Fibroblast of skin of back (primary cell): ENCODE data around the gene POU2AF2.
"Not testable (repeated sequence)": the region's sequence is repeated elsewhere in the genome, so short reads cannot be mapped to it uniquely, and the experiment has no call there.

Source experiments
- DNase-seq: peaks from one replicate; pipeline ENCODE4 v3.0.0-alpha.2; 2013

Gene POU2AF2

DNA sequence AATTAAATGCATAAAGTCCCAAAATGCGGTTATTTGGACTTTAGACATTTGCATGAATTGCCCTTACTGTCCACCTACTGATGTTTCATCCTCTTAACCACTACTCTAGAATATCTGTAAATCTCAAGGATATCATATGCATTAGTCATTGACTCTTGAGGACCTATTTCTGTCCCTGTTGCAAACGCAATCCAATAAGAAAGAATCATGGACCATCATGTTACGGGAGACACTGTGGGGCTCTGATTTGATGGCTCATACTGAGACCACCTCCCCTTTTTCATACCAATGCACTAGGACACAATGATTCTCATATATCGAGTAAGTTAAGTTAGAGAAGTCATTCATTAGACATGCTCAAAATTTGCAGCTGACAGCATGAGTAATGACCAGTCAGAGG, 14.4 kb downstream of the POU2AF2 start:
- peak; percentile 42 for DNase-seq

DNA sequence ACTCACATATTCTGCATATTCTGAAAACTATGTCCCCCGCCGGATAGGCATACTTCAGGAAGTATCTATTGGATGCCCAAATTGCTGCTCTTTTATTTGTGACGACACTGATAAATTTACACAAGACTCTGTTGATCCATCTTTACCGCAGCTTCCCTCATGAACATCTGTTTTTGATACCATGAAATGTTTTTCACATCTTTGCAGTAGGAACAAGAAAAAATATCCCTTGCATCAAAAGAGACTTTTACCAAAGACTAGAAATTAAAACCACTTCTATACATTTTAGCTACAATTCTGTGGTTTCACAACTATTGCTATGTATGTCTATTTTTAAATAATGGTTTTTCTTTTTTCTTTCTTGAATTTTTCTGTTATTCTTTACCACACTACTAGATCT, 15.3 kb downstream of the POU2AF2 start:
- DNase-seq = peak; percentile 17

DNA sequence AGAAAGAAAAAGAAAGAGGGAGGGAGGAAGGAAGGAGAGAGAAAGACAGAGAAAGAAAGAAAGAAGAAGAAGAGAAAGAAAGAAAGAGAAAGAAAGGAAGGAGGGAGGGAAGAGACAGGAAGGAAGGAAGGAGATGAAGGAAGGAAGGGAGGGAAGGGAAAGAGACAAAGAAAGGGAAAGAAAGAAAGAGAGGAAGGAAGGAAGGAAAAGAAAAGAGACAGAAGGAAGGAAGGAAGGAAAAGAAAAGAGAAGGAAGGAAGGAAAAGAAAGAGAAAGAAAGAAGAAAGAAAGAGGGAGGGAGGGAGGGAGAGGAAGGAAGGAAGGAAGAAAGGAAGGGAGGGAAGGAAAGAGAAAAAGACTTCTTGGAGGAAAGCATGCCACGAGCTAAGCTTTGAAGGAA, 19.1 kb downstream of the POU2AF2 start:
- DNase-seq = no peak

DNA sequence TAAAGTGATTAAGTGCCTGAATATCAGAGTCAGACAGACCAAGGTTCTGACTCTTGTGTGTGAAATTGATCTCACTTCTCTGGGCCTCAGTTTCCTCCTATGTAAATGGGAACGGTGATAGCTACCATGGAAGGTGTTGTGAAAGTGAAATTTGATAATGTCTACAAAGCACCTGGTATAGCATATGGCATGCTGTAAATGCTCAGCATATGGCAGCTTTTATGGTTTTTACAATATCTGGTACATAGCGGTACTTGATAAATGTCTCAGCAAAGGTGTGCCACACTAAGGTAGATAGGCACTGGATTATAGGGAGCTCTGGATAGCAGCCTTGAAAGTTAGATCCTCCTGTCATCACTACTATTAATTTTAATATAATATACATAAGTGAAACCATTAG, 19.9 kb downstream of the POU2AF2 start:
- DNase-seq = no peak

DNA sequence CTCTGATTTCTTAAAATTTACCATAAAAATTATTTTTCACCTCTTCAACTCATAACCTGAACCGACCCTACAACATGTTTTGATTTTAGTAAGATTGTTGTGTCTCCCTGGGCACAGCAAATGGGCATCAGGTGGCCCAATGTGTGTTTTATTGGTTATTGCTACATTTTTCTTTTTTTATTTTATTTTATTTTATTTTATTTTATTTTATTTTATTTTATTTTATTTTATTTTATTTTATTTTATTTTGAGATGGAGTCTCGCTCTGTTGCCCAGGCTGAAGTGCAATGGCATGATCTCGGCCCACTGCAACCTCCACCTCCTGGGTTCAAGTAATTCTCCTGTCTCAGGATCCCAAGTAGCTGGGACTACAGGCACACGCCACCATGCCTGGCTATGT, 22.8 kb downstream of the POU2AF2 start:
- not testable (repeated sequence) for DNase-seq

DNA sequence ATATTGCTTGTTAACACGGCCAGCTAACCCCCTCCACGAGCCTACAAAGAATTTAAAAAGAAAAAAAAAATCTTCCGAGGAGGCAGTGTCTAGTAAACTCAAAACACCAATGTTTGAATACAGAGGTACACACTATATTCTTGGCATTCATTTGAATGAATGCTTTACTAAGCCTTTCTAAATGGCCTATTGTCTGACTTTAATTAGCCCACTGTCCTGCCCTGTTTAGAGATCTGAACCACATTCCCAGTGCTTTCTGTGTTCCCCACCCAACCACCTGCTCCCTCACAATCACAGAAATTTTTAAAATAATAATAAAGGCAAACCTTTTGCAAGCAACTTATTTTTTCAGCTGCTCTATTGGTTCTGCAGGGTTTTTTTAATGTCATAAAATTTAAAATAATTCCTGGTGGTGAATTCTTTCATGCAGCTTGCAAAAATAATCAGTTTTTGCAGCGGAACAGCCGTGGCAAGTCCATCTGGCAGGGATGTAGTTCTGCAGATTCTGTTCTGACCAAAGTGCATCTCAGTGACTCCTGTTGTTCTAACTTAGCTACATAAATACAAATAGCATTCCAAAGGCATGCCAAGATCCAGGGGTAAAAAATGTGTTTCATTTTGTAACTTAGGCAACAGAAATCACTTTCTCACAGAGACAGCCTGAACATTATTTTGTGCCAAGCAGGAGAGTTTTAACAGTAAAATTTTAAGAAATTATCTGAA, 23.8 kb downstream of the POU2AF2 start:
- no peak for DNase-seq

DNA sequence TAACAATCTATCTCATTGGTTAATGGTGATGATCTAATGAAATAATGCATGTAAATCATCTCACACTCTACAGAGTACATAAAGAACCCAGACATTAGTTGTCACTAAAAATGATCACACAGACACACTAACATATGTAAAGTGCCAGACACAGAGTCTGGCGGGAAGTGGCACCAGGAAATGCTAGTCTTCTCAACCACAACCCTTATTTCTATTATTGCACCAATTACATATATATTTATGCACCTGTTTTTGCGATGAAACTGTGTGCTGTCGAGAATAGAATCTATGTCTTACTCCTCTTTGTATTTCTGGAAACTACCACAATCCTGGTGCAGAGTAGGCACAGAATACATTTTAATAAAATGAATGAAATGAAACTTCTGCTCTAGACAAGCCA, 26.9 kb downstream of the POU2AF2 start:
- DNase-seq = no peak

DNA sequence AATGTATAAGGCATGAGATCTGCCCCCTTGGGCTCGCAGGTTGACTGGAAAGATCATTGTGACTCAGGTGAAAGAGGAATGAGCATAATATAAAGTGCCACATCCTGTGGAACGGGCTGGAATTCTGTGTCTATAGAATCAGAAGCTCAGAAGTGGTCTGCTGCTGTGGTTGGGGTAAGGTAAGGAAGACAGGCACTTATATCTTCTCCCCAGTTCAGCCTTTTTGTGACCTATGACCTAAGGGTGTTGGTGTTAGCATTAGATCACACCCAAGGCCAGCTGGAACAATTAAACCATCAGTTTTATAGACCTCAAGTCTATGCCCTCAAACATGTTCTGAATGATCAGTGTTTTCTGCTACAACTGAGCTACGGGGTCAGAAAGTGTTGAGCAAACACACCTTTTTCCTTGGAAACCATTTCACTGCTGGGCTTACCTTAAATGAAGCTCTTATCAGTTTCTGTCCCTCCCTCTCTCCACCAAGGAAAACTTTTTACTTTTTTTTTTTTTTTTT, 37.1 kb downstream of the POU2AF2 start:
- DNase-seq = no peak

DNA sequence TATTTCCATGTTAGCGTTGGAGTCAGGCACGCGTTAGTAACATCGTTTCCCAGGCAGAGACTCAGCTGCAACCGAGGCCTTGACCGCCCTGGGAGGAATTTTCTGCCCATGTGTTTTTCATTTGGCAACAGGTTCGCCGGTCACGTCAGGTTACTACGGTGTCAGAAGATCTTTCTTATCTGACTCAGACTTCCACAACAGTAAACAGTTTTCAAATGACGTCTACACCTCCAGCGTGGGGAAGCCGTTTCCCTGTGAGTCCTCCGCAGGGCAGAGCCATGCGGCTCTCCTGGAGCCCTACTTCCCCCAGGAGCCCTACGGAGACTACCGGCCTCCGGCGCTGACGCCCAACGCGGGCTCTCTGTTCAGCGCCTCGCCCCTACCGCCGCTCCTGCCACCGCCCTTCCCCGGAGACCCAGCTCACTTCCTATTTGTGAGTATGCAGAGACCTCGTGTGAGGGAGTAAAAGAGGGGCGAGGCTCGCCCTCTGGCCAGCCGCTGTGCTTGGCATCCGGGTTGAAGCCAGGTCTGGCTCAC, 38.5 kb downstream of the POU2AF2 start:
- no peak for DNase-seq

DNA sequence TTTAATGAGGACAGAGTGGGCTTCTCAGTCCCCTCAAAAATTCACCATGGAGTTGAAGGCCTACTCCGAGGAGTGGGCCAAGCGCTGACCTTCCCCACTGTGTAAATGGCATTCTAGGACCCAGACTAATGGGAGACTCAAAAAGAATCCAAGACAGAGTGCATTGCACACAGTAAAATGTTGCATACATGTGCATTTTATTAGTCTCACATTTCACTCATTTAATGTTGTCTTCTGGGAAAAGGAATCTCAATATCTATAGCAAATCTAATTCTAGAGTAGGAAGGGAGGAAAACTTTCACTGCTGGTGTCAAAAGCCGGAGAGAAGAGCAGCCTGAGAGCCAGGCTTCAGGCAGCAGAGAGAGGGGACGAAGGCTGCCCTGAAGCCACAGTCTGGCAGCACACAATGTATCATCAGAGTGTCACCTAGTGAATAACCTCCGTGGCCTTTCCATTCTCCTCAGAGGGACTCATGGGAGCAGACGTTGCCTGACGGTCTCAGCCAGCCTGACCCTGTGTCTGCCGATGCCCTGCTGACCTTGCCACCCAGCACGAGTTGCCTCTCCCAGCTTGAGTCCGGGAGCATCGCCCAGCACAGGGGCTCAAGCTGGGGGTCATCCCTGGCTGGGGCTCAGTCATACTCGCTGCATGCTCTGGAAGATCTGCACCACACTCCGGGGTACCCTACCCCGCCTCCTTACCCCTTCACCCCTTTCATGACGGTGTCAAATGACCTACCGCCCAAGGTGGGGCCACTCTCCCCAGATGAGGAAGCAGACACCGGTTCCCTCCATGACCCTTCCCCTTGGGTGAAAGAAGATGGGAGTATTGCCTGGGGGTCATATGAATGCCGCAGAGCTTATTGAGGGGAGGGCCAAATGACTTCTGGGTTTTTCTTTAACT, 39.9 kb downstream of the POU2AF2 start:
- DNase-seq = no peak

DNA sequence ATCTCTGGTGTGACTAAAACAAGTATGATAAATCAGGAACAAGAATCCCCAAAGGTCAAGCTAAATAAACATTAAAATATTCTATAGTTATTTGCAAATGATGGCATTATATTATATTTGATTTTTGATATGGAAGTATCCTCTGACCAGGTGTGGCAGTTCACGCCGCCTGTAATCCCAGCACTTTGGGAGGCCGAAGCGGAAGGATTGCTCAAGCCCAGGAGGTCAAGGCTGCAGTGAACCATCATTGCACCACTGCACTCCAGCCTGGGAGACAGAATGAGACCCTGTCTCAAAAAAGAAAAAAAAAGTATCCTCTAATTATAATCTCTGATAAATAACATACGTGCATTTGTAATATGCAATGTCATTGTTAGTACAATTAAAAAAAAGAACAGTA, 46.2 kb downstream of the POU2AF2 start:
- no peak for DNase-seq

DNA sequence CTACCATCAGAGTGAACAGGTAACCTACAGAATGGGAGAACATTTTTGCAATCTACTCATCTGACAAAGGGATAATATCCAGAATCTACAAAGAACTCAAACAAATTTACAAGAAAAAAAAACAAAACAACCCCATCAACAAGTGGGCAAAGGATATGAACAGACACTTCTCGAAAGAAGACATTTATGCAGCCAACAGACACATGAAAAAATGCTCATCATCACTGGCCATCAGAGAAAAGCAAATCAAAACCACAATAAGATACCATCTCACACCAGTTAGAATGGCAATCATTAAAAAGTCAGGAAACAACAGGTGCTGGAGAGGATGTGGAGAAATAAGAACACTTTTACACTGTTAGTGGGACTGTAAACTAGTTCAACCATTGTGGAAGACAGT, 46.9 kb downstream of the POU2AF2 start:
- not testable (repeated sequence) for DNase-seq

DNA sequence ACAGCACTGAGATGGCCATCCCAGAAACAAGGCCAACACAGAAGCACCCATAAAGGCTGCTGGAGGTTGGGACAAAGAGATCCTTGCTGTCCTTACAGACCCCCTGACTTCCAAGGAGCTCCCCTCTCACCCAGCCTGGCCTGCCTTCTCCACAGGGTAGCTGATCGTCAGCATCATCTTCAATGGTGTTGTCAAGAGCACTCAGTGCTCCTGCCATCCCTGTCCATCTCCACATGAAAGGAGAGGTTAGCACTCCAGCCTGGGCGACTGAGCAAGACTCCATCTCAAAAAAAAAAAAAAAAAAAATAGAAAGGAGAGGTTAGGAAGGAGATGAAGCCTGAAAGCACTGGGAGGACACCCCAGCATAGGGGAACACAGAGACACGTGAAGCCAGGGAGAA, 50.7 kb downstream of the POU2AF2 start:
- no peak for DNase-seq

DNA sequence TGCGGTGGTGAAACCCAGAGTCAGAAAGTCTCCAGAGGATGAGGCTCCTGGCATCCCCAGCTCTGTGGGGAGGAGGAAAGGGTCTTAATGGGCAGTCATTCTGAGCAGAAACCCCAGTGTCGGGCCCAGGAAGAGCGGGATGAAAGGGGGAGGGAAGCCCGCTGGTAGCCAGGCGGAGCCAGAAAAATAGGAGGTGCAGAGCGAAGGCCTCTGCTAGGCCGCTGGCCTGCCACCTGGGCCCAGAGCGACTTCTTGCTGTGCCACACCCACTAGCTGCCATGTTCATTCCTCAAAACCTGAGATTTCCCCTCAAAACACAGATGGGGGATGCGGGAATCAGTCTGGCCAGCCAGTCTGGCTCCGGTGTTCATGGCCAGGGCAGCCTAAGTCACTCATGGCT, 52.2 kb downstream of the POU2AF2 start:
- no peak for DNase-seq

DNA sequence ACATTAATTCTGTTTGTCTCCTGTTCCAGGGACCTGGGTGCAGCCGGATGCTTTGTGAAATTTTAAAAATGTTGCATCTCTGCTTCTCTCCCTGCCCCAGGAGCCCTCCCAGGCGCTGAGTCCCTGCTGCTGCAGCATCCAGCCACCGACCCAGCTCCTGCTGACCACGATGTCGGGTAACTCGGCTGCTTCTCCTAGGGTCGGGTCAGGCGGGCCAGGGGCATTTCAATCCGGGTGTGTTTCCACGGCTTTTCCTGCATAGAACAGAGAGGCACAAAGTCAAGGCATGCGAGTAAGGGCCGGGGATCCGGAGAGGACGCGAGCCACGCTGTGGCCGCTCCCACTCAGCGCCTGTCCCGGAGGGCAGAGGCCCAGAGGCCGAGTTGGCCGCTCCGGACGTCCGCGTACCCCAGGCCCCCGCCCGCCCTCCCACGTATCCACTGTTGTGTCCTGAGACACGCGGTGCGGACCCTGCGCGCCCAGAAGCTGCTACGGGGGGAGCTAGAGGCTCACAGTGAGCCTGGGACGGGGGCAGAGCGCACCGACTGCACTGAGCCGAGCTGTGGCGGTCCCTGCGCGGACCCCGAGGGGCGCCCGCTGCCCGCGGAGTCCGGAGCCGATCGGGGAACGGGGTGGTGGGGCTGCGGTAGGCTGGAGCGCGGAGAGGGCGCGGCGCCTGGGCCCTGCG, 53.0 kb downstream of the POU2AF2 start, which contains the start of gene POU2AF3:
POU2AF3 (plus strand) TSS at position 134 of the 688 bp plus-strand sequence; CDS start at position 170, 36 bp downstream.
- no peak for DNase-seq

DNA sequence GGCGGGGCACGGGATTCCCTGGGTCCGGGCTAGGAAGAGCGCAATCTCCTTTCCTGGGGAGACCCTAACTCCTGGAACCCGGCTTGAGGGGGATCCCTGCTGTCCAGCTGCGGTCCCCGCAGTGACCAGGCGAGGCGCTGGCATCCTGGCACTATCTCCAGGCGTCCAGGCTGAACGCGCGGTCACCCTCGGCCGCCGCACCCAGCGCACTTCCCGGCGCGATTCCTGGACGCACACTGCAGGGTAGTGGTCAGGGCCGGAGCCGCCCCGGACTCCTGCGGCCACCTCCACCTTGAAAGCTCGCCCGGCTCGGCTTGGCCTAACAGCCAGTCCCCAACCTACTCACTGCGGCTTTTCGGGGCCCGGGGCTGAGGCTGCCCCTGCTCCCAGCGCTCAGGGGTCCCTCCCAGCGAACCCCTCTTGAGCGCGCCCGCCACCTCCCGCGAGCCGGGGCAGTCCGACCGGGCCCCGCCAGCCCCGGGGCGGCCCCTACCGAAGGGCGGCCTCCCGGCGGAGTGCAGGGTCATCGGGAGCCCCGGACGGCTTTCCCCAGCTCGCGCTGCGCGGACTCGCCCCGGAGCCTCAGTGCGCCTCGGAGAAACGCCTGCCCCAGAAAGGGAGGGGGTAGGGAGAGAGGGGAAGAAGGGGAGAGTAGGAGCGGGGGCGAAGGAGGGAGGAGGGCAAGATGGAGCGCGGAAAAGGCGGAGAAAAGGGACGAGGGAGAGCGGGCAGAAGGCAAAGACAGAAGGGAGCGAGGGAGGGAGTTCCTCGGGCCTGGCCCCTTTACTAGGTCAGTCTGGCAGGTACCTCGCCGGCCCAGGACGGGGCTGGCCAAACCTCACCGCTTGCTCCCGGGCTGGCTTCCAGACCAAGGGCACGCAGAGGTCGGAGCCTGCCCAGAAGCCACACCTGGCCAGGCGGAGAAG, 53.8 kb downstream of the POU2AF2 start:
- DNase-seq = peak; percentile 38

DNA sequence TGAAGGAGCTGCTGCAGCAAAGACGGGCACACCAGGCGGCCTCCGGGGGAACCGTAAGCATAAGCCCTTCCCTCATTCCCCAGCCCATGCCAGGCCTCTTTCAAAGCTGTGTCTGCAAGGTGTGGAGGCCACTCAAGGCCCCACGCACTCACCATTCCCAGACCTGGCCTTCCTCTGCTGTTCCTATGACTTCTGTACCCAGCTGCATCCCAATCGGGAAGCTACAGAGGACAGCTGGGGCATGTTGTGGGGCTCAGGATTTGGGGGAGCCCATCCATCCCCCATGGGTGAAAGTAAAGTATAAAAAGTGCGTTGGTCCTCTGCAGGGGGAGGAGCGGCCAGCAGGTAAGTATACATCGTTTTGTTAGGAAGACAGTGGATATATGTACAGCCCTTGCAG, 55.0 kb downstream of the POU2AF2 start:
- no peak for DNase-seq

DNA sequence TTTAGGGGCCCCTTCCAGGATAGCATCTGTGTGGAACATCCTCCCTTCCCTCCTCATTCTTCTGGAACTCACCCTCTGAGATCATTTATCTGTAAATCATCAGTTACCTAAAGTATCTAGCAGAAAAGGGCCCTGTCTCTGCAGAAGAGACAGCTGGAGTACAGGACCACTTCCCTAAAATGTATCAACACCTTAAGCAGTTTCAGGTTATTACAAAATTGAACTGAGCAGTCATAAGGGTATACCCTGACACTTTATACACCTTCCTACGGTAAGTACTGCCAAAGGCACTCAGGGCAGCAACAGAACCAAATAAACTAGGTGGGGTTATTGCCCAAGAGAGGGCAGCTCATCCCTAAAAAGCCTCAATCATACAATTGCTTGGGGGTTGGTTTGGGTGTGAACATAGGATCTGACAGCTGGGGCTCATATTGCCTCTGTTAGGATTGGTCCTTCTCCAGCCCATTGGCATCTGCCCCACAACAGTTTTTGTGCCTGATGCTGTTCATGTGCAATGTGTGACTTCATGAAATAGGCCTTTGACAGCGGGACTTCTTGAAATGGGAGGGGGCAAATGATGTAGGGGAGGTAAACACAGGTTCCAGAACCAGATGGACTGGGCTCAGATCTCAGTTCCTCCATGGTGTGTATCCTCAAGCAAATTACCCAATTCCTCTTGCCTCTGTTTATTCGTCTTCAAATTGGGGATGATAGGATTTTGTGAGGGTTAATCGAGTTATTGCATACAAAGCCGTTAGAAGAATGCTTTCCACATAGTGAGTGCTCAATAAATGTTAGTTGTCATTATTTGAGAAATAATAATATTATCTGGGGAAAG, 55.7 kb downstream of the POU2AF2 start:
- no peak for DNase-seq

DNA sequence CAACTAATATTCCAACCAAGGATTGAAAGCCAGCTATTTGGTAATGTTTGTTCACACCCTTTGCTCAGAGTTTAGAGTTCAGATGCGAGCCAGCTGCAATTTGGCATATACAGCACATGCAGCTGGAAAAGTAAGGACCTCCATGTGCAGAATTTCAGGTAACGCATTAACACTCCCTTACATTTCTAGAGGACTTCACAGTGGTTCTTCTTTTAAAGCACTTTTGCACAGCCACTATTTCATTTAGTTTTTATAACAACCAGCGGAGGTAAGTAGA, 56.3 kb downstream of the POU2AF2 start:
- DNase-seq = no peak

DNA sequence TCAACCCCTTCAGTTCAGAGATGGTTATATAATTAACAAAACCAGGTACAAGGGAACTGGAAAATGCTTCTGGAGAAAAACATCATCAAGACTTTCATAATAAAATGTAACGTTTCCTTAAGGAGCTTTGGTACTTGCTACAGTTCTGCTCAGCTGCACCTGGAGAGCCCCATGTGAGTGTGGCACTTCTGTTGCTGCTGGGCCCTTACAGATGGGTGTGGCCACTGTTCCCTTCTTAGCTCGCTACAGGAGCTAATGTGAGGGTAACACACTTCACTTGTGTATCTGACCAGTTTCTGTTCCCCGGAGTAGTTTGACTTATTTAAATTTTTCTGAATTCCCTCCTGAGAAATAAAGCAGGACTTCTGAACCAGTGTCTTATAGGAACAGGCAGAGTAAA, 56.8 kb downstream of the POU2AF2 start:
- no peak for DNase-seq

DNA sequence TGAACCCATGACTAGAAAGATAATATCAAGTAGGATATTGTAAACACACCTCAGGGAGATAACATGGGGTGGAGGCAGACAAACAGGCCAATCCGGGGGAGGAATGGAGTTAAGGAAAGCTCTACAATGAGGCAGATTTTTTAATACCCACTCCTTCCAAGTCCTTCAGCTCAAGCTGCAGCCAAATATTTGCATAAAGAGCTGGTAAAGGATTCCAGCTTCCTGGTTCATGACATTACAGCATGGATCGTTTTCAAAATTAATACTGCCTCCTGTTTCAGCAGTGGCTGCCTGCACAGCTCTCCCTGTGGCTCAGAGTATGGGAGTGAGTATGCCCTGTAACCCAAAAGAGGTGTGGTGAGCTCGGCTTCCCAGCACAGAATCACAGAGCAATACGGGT, 57.9 kb downstream of the POU2AF2 start:
- DNase-seq = no peak
